Activated CD4-positive, alpha-beta T cell treated with anti-CD3 and anti-CD28 coated beads, Interleukin-2, amount 50 U/mL, for 1 hour (primary cell): ENCODE measurements around the gene FBXO22.
"Not testable (repeated sequence)": the region's sequence is repeated elsewhere in the genome, so short reads cannot be mapped to it uniquely, and the experiment has no call there.

ENCODE experiments used
- DNase-seq: peaks from one replicate; pipeline ENCODE4 v3.0.0-alpha.2; 2020

The FBXO22 gene

GRCh38 chr15:75903331-75904239 is at the start of gene FBXO22:
FBXO22 (plus strand) TSS chr15:75903878; CDS start chr15:75903964, 86 bp downstream.
- peak; percentile 87 for DNase-seq

GRCh38 chr15:75857886-75858285 is 45.8 kb upstream of the FBXO22 start:
- DNase-seq = no peak

- DNase-seq = no peak
These were observed 41.8 kb upstream of the FBXO22 start for GRCh38 chr15:75861750-75862402.

GRCh38 chr15:75862796-75863195 is 40.9 kb upstream of the FBXO22 start:
- no peak for DNase-seq

GRCh38 chr15:75864213-75865059 is 39.2 kb upstream of the FBXO22 start:
- no peak for DNase-seq

GRCh38 chr15:75866045-75866444 is 37.6 kb upstream of the FBXO22 start:
- DNase-seq = not testable (repeated sequence)

- DNase-seq = no peak
These were observed 36.8 kb upstream of the FBXO22 start for GRCh38 chr15:75866916-75867315.

- DNase-seq = no peak
These were observed 36.2 kb upstream of the FBXO22 start for GRCh38 chr15:75867449-75867848.

GRCh38 chr15:75868019-75868418 is 35.7 kb upstream of the FBXO22 start:
- DNase-seq = no peak

- no peak for DNase-seq
These were observed 34.2 kb upstream of the FBXO22 start for GRCh38 chr15:75869446-75869845.

GRCh38 chr15:75871589-75871988 is 32.1 kb upstream of the FBXO22 start:
- not testable (repeated sequence) for DNase-seq

- DNase-seq = no peak
These were observed 31.2 kb upstream of the FBXO22 start for GRCh38 chr15:75872403-75872990.

GRCh38 chr15:75884041-75884440 is 19.6 kb upstream of the FBXO22 start:
- no peak for DNase-seq

- DNase-seq = no peak
These were observed 16.5 kb upstream of the FBXO22 start for GRCh38 chr15:75887178-75887577.

- no peak for DNase-seq
These were observed 11.8 kb upstream of the FBXO22 start for GRCh38 chr15:75891895-75892294.

- DNase-seq = no peak
These were observed 7.9 kb upstream of the FBXO22 start for GRCh38 chr15:75895731-75896130.

GRCh38 chr15:75900577-75900976 is 3.1 kb upstream of the FBXO22 start:
- no peak for DNase-seq

- DNase-seq = no peak
These were observed 1.5 kb upstream of the FBXO22 start for GRCh38 chr15:75902129-75902557.

GRCh38 chr15:75905231-75905630 is 1.6 kb downstream of the FBXO22 start:
- no peak for DNase-seq

- not testable (repeated sequence) for DNase-seq
These were observed 6.7 kb downstream of the FBXO22 start for GRCh38 chr15:75910355-75910754.

- DNase-seq = no peak
These were observed 13.3 kb downstream of the FBXO22 start for GRCh38 chr15:75916978-75917377.

- DNase-seq = no peak
These were observed 14.5 kb downstream of the FBXO22 start for GRCh38 chr15:75918135-75918534.

GRCh38 chr15:75920079-75920478 is 16.4 kb downstream of the FBXO22 start:
- DNase-seq = no peak
